Upper lobe of left lung (tissue), 4 donors: ENCODE results near the gene TOPAZ1.

Experiments
- POLR2A ChIP-seq, 4 donors: fragments of 450-650 bp; IDR thresholded peaks; one replicate each; pipeline ENCODE4 v1.5.1; 2016 to 2017; ENCODE audit warnings: antibody characterized with exemption in 4 of 4, mild to moderate bottlenecking in 2 of 4
- POLR2AphosphoS5 ChIP-seq, 2 donors: sonication (generic); formaldehyde crosslinking; IDR thresholded peaks; one replicate each; pipeline ENCODE4 v1.5.1; 2017; ENCODE audit warnings: antibody characterized with exemption in 2 of 2
- TF ChIP-seq, protein P1 (sequence below), 6 experiments: fragments of 450-650 bp in 4 of 6; fragments of 200-600 bp in 2 of 6; sonication (generic) in 2 of 6; IDR thresholded peaks; one replicate each; pipeline ENCODE4 v1.5.1; 2016 to 2019; ENCODE audit warnings: antibody characterized with exemption in 6 of 6

DNA sequence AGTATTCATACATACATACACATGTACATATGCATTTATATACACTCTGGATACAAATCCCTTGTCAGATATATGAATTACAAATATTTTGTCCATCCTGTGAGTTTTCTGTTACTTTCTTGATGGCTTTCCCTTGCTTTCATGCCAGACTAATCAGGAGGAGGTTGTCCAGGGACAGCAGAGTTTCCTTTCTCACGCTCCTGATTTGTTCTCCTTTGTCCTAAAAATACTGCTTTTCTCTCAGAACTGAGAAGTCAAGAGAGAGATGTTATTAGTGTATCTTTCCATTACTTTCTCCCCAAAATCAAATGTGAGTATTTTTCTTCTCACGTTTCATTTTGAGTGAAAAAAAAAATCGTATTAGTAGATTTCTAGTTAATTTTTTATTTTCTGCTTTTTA lies 84.8 kb downstream of the TOPAZ1 start:
- TF ChIP-seq, protein P1, sequence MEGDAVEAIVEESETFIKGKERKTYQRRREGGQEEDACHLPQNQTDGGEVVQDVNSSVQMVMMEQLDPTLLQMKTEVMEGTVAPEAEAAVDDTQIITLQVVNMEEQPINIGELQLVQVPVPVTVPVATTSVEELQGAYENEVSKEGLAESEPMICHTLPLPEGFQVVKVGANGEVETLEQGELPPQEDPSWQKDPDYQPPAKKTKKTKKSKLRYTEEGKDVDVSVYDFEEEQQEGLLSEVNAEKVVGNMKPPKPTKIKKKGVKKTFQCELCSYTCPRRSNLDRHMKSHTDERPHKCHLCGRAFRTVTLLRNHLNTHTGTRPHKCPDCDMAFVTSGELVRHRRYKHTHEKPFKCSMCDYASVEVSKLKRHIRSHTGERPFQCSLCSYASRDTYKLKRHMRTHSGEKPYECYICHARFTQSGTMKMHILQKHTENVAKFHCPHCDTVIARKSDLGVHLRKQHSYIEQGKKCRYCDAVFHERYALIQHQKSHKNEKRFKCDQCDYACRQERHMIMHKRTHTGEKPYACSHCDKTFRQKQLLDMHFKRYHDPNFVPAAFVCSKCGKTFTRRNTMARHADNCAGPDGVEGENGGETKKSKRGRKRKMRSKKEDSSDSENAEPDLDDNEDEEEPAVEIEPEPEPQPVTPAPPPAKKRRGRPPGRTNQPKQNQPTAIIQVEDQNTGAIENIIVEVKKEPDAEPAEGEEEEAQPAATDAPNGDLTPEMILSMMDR (IDR thresholded peaks at IDR 0.05), result no peak
- TF ChIP-seq POLR2A (IDR thresholded peaks at IDR 0.05) (no peak), POLR2AphosphoS5 (IDR thresholded peaks at IDR 0.05) (no peak)
